ENCODE measurements around the gene SND1.

The SND1 gene

GRCh38 chr7:128006550-128007302, 354.7 kb downstream of the SND1 start:
- DNase-seq: no peak

- DNase-seq: no peak
Measured at GRCh38 chr7:128007303-128007680, 355.3 kb downstream of the SND1 start.

- DNase-seq: no peak
Measured at GRCh38 chr7:128008141-128008540, 356.1 kb downstream of the SND1 start.

- no peak for DNase-seq
Measured at GRCh38 chr7:128008744-128009143, 356.8 kb downstream of the SND1 start.

- no peak for DNase-seq
Measured at GRCh38 chr7:128010391-128011127, 358.6 kb downstream of the SND1 start.

GRCh38 chr7:128011131-128011661, 359.2 kb downstream of the SND1 start:
- no peak for DNase-seq

- no peak for DNase-seq
Measured at GRCh38 chr7:128014811-128015210, 362.8 kb downstream of the SND1 start.

- DNase-seq: no peak
Measured at GRCh38 chr7:128017460-128017859, 365.5 kb downstream of the SND1 start.

GRCh38 chr7:128017862-128018845, 366.2 kb downstream of the SND1 start:
- DNase-seq: no peak

GRCh38 chr7:128019288-128019687, 367.3 kb downstream of the SND1 start:
- no peak for DNase-seq

GRCh38 chr7:128020159-128020558, 368.2 kb downstream of the SND1 start:
- peak; percentile 53 to 54 for DNase-seq

GRCh38 chr7:128021366-128021765, 369.4 kb downstream of the SND1 start:
- DNase-seq: no peak

- no peak for DNase-seq
Measured at GRCh38 chr7:128022631-128023532, 370.9 kb downstream of the SND1 start.

- no peak for DNase-seq
Measured at GRCh38 chr7:128024151-128024550, 372.2 kb downstream of the SND1 start.

GRCh38 chr7:128025380-128025779, 373.4 kb downstream of the SND1 start:
- no peak for DNase-seq

GRCh38 chr7:128025819-128026218, 373.8 kb downstream of the SND1 start:
- DNase-seq: no peak

GRCh38 chr7:128026551-128026950, 374.6 kb downstream of the SND1 start:
- no peak for DNase-seq

- no peak for DNase-seq
Measured at GRCh38 chr7:128027485-128027980, 375.5 kb downstream of the SND1 start.

GRCh38 chr7:128029405-128029995, 377.5 kb downstream of the SND1 start:
- DNase-seq: no peak

GRCh38 chr7:128030263-128030653, 378.3 kb downstream of the SND1 start:
- DNase-seq: no peak
